H1 (cell line): ENCODE results near the gene DCAF17. TPM values are rescaled to one million over a fixed set of nuclear protein-coding genes. Genes with fewer than 3 reads are reported as not detected.

Experiments
- ASH2L ChIP-seq: fragments of 200-600, 300-600 bp; sonication (generic); IDR thresholded peaks from one replicate; pipeline ENCODE4 v1.7.1; 2017; ENCODE audit warnings: low read length
- CREB1 ChIP-seq: IDR thresholded peaks from 2 replicates; pipeline ENCODE4 v1.6.1; 2012; ENCODE audit warnings: inconsistent platforms
- KDM1A ChIP-seq: fragments of 200-600, 300-600 bp; sonication (generic); IDR thresholded peaks from 2 replicates; pipeline ENCODE4 v1.7.1; 2016; ENCODE audit warnings: mild to moderate bottlenecking, low read length, borderline replicate concordance
- MAX ChIP-seq: IDR thresholded peaks from 2 replicates; pipeline ENCODE4 v1.6.1; 2012; ENCODE audit warnings: inconsistent platforms
- SAP30 ChIP-seq: fragments of 300-600 bp; sonication (generic); IDR thresholded peaks from 2 replicates; pipeline ENCODE4 v1.7.1; 2012; ENCODE audit warnings: low read length, moderate library complexity, mild to moderate bottlenecking, inconsistent platforms; ENCODE audit not compliant: insufficient read depth, insufficient replicate concordance
- SIX5 ChIP-seq: IDR thresholded peaks from 2 replicates; pipeline ENCODE4 v1.6.1; 2011; ENCODE audit warnings: mild to moderate bottlenecking, low read depth, low read length
- SP2 ChIP-seq: IDR thresholded peaks from 2 replicates; pipeline ENCODE4 v1.6.1; 2012; ENCODE audit warnings: mild to moderate bottlenecking, low read length, inconsistent platforms
- TCF12 ChIP-seq: IDR thresholded peaks from 2 replicates; pipeline ENCODE4 v1.6.1; 2011; ENCODE audit warnings: low read depth, mild to moderate bottlenecking, low read length
- USF2 ChIP-seq: IDR thresholded peaks from 2 replicates; pipeline ENCODE4 v1.6.1; 2011; ENCODE audit warnings: low read length, improper control_type of control experiment
- polyA plus RNA-seq, 7 experiments: library from polyadenylated mRNA; depleted of rRNA in 3 of 7; stranded (reverse) in 5 of 7; unstranded in 2 of 7; fragments of >200 nt in 5 of 7; fragments of 200-250 nt in 2 of 7; gene quantifications; 1 replicate in 5 of 7; 2 replicates in 1 of 7; 4 replicates in 1 of 7; pipeline versions ENCODE4 v1.2.1 to v1.2.3, GENCODE V29; 2011 to 2013; ENCODE audit warnings: missing spikeins in 2 of 7, mixed read lengths in 2 of 7
- total RNA-seq: library from RNA; stranded (reverse); fragmentation: NEBNext Ultra II Directional; extraction: Animal tissue kit (Norgen Biotek cat#: 25700); gene quantifications from 2 replicates; pipeline ENCODE4 v1.2.1, GENCODE V29; 2021

The DCAF17 gene
- total and polyA plus RNA-seq, 2 of the 8 experiments (the other 6 are each of a cell fraction or from before 2014, with no cell fraction given), result 10.7 to 30.0 TPM

GRCh38 chr2:171432969-171433762, 860 bp upstream of the DCAF17 start (continued):
- TF ChIP-seq MAX (peak; percentile 86), KDM1A (no peak), USF2 (no peak), CREB1 (no peak), SP2 (no peak), TCF12 (no peak), SAP30 (no peak), SIX5 (no peak), ASH2L (peak; percentile 92)
